Retinal pigment epithelial cell (primary cell): ENCODE measurements around the gene PIM3.

ENCODE experiments used
- DNase-seq: peaks from one replicate; pipeline ENCODE4 v3.0.0-alpha.2; 2010; ENCODE audit warnings: low read depth
- H3K4me3 ChIP-seq: 2 replicates; pipeline ENCODE4 v1.5.1; 2011; ENCODE audit warnings: mild to moderate bottlenecking, low read length, control low read depth, moderate library complexity
- CTCF ChIP-seq: conservative IDR thresholded peaks from 2 replicates; pipeline ENCODE4 v1.5.1; 2011; ENCODE audit warnings: low read depth, low read length, control low read depth, inconsistent platforms

Gene PIM3

GRCh38 chr22:49968313-49968830 lies 7.8 kb downstream of the PIM3 start:
- TF ChIP-seq CTCF: no peak
- DNase-seq: no peak
- no peak overlapping the region for H3K4me3 ChIP-seq

GRCh38 chr22:49968831-49969661 lies 8.5 kb downstream of the PIM3 start:
- TF ChIP-seq CTCF: no peak
- H3K4me3 ChIP-seq: no peak overlapping the region
- DNase-seq: no peak

GRCh38 chr22:49969751-49970527 lies 9.4 kb downstream of the PIM3 start:
- no peak for DNase-seq
- no peak for TF ChIP-seq CTCF
- H3K4me3 ChIP-seq: no peak overlapping the region

- DNase-seq: peak; percentile 91
- H3K4me3 ChIP-seq: peak overlapping the region; percentile 41
- no peak for TF ChIP-seq CTCF
Measured at GRCh38 chr22:49970528-49971231, 10.1 kb downstream of the PIM3 start.

GRCh38 chr22:49971232-49972162 lies 10.9 kb downstream of the PIM3 start:
- no peak for TF ChIP-seq CTCF
- DNase-seq: no peak

More at GRCh38 chr22:49971232-49972162, 10.9 kb downstream of the PIM3 start:
- peak overlapping the region; percentile 41 for H3K4me3 ChIP-seq
